Measurements from ENCODE around the gene NUDT4.

NUDT4 gene

GRCh38 chr12:93377252-93378195 is at the start of gene NUDT4:
Gene NUDT4 (plus strand): TSS chr12:93377925. CDS start chr12:93378323, 398 bp downstream.
- peak; percentile 95 for DNase-seq

GRCh38 chr12:93333054-93333453 is 44.7 kb upstream of the NUDT4 start:
- no peak for DNase-seq

- DNase-seq = no peak
Observed at GRCh38 chr12:93333828-93334227, 43.9 kb upstream of the NUDT4 start.

- no peak for DNase-seq
Observed at GRCh38 chr12:93335603-93336162, 42.0 kb upstream of the NUDT4 start.

DNA sequence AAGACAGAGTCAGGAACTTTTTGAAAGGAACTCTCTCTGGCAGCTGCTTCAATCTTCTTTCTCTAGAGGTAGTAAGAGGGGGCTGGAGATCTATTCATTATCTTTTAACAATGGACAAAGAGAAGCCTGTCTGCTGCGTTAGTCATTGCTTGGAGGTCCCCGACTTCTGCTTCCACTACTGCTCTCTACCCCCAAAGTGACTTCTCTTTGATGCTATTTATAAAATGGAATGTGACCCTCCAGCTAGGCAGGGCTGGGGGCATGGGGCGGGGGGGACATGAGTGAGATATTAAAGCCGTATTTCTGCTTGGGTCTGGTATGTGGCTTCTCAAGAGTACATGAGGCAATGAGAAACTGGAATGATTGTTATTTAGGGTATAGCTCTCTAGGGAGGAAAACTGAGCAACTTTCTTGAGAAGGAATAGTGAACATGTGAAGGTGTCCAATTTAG is 41.4 kb upstream of the NUDT4 start:
- DNase-seq = no peak

- DNase-seq = no peak
Observed at GRCh38 chr12:93338598-93338997, 39.1 kb upstream of the NUDT4 start.

DNA sequence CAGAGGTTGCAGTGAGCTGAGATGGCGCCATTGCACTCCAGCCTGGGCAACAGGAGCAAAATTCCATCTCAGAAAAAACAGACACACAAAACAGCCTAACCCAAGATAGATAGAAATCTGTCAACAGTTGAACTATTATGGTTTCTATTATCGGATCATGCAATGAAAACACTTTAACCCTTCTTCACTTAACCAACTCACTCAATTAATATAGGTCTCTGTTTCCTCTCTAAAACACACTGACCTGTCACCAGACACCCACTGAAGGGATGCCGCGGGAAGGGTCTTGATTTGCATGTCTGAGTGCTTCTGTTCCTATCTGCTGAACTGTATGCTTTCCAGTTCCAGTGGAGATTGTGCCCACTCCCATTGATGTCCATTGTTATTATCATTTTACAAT is 38.0 kb upstream of the NUDT4 start:
- DNase-seq = no peak

GRCh38 chr12:93341409-93342049 is 36.2 kb upstream of the NUDT4 start:
- DNase-seq = no peak

- no peak for DNase-seq
Observed at GRCh38 chr12:93347054-93347785, 30.5 kb upstream of the NUDT4 start.

DNA sequence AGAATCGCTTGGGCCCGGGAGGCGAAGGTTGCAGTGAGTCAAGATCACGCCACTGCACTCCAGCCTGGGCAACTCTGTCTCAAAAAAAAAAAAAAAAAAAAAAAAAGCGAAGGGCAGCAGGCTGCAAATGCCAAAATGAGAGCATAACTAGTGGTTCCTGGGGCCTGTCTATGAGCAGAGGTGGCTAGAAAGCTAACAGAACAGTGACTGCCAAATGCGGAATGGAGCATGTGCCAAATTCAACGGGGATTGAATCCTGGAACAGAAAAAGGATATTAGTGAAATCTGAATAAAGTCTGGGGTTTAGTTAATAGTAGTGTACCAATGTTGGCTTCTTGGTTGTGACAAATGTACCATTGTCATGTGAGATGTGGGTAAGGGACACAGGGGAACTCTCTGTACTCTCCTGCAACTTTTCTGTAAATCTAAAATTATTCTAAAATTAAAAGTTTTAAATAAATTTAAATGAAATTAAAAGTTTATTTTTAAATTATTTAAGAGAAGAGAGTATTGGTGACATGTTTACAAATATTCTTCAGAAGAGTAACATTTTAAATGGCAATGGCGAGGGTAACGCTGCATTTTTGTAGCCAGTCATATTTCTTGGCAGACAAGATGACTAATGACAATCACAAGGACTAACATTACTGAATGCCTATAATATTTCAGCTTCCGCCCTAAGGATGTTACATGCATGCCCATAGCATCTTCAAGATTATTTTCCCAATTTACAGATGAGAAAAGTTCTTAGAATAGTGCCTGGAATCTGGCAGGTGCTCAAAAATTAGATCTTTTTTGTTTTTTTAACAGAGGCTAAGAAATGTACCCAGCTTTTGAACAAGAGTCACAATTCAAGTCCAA is 28.9 kb upstream of the NUDT4 start:
- no peak for DNase-seq

GRCh38 chr12:93351726-93352125 is 26.0 kb upstream of the NUDT4 start:
- no peak for DNase-seq

- no peak for DNase-seq
Observed at GRCh38 chr12:93352321-93352720, 25.4 kb upstream of the NUDT4 start.

DNA sequence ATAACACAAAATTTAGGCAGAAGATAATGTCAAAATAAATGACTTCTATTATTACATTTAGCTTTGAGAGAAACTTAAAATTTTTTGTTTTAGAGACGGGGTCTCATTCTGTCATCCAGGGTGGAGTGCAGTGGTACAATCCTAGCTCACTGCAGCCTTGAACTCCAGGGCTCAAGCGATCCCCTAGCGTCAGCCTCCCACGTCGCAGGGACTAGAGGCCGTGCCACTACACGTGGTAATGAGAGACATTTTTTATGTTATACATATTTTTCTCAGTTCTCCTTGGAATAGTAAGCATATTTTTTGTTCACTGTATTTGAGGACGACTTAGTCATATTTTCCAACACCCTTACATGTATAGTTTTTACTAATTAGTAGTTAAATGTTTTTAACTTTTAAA is 21.5 kb upstream of the NUDT4 start:
- no peak for DNase-seq

DNA sequence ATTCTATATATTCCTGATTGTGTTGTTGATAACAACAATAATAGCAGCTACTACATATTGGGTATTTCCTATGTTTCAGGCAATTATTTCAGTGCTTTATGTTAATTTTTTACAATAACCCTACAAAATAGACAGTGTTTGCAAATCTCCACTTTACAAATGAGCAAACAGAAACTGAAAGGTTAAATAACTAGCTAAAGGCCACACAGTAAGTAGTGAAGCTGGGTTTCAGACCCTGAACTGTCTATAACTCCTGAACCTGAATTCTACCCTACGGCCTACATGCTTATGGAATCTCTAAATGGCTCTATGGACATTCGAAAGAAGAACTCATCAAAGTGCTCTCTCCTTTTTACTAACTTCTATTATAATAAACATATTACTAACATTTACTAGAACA is 19.7 kb upstream of the NUDT4 start:
- no peak for DNase-seq

DNA sequence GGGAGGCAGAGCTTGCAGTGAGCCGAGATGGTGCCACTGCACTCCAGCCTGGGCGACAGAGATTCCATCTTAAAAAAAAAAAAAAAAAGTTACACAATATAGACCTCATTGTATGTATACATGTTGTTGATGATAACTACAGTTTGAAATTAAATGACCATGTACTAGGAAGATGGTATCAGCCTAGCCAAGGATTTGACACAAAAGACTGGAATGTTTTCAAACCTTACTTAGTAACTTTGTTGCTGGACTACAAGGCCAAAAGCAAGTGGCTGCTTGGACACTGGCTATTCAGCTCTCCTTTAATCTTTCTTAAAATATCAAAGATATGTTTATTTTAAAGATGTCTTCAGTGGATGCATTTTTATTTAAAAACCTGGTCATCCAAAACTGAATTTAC is 18.9 kb upstream of the NUDT4 start:
- no peak for DNase-seq

GRCh38 chr12:93360688-93361087 is 17.0 kb upstream of the NUDT4 start:
- no peak for DNase-seq

- no peak for DNase-seq
Observed at GRCh38 chr12:93361151-93361919, 16.4 kb upstream of the NUDT4 start.

DNA sequence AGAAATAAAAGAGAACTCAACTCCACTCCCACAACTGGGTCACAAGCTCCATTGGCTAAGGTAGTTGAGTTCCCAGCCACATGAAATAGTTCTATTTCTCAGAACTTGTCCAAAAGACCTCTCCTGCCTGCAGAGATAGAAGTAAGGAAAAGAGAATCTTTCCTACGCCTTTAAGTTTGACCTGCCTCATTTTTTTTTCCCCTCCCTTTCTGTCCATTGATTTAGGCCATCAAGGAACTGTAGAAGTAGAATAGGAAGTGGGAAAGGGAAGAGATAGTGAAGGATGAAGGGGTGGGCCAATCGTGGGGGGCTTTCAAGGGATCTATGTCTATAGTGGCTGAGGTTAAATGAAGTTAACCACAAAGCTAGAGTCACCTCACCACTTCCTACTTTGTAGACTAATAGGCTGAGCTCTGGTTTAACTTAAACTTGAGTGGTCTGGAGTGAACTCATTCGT is 13.9 kb upstream of the NUDT4 start:
- DNase-seq = peak; percentile 15

DNA sequence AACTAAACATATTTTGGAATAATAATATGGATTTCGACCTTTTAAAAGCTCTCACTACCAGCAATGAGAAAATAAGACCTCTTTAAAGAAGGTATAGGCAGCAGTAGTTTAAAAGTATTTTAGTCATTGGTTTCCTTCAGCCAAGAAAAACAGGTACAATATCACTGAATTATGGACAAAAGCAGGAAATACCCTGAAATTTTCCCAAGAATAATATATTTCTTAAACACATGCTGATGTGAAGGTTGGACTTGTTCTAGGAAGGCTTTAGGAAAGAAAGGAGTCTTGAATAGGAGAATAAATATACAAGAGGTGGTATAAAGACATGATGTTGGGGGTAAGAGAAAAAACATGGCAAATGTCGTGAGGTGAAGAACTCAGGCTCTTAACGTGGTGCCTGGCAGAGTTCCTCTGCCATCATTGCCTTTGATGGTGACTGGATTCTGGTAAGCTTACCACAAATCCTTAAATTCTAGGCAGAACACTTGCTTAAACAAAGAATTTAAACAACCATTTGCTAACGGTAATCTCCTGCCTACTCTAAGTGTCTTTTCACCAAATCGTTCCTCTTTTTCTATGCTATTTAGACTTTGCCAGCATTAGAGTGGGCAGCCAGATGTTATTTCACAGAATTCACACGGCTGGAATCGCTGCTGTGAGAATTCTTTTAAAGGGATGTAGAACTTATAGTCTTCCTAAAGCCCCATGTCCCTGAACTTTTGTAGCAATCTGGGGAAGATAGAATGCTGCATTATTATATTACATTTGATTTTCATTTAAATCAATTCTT is 11.9 kb upstream of the NUDT4 start:
- DNase-seq = no peak

DNA sequence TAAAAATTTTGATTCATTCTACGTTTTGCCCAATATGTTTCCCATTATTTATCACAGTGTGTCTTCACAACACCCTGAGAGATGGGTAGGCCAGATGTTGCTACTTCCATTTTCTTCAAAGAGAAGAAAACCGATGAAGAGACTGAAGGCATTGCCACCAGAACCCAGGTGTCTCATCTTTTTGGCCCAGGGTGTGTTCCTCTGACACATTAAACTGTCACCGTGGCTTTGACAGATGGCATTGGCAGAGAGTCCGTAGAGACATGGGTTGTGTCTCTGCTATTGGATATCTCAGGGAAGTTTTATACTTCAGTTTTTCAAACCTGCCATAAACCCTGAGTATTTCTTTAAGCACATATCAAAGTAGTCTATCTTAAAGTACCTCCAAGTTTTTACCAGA is 11.3 kb upstream of the NUDT4 start:
- DNase-seq = no peak

All from CD4-positive, alpha-beta T cell treated with Interleukin-4 for 4 hours (primary cell).